IMR-90 (cell line): ENCODE data around the gene AUH.

Source experiments
- MAFK ChIP-seq: IDR thresholded peaks from 2 replicates; pipeline ENCODE4 v1.6.1; 2012; ENCODE audit warnings: low read depth, low read length, improper control_type of control experiment
- MAZ ChIP-seq: IDR thresholded peaks from 2 replicates; pipeline ENCODE4 v1.6.1; 2012; ENCODE audit warnings: low read depth, mild to moderate bottlenecking, low read length, improper control_type of control experiment, moderate library complexity, borderline replicate concordance
- TF ChIP-seq, protein P1 (sequence below): conservative IDR thresholded peaks from 2 replicates; pipeline ENCODE4 v1.5.1; 2012; ENCODE audit warnings: mild to moderate bottlenecking, low read depth, low read length, improper control_type of control experiment

GRCh38 chr9:91220491-91221135 is 141.1 kb downstream of the AUH start:
- TF ChIP-seq, protein P1, sequence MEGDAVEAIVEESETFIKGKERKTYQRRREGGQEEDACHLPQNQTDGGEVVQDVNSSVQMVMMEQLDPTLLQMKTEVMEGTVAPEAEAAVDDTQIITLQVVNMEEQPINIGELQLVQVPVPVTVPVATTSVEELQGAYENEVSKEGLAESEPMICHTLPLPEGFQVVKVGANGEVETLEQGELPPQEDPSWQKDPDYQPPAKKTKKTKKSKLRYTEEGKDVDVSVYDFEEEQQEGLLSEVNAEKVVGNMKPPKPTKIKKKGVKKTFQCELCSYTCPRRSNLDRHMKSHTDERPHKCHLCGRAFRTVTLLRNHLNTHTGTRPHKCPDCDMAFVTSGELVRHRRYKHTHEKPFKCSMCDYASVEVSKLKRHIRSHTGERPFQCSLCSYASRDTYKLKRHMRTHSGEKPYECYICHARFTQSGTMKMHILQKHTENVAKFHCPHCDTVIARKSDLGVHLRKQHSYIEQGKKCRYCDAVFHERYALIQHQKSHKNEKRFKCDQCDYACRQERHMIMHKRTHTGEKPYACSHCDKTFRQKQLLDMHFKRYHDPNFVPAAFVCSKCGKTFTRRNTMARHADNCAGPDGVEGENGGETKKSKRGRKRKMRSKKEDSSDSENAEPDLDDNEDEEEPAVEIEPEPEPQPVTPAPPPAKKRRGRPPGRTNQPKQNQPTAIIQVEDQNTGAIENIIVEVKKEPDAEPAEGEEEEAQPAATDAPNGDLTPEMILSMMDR, result no peak
- TF ChIP-seq MAFK (no peak), MAZ (no peak)
